Gastrocnemius medialis (tissue), 4 donors: ENCODE measurements around the gene DGCR2. TPM values are rescaled to one million over a fixed set of nuclear protein-coding genes. Genes with fewer than 3 reads are reported as not detected.

Experiments used
- ATAC-seq, 2 donors: fragments of 150-250 bp; one replicate each; pipeline ENCODE4 v1.9.1; 2016
- DNase-seq, 2 donors: peaks; one replicate each; pipeline ENCODE4 v3.0.0-alpha.2; 2019
- H3K27ac ChIP-seq, 4 donors: fragments of 200-600 bp; sonication (generic); 1 replicate in 1 of 4; 2 replicates in 3 of 4; pipeline ENCODE4 v1.5.1; 2016 to 2018; ENCODE audit warnings: mild to moderate bottlenecking in 2 of 4, moderate library complexity in 1 of 4
- H3K27me3 ChIP-seq, 3 donors: fragments of 200-600 bp; sonication (generic) in 2 of 3; 1 replicate in 1 of 3; 2 replicates in 2 of 3; pipeline versions ENCODE4 v1.5.1 to v1.6.0; 2016 to 2019; ENCODE audit warnings: mild to moderate bottlenecking in 1 of 3, moderate library complexity in 1 of 3
- H3K36me3 ChIP-seq, 2 donors: fragments of 200-600 bp; sonication (generic) in 1 of 2; one replicate each; pipeline ENCODE4 v1.5.1; 2017 to 2018
- H3K4me1 ChIP-seq, 2 donors: fragments of 200-600 bp; sonication (generic) in 1 of 2; one replicate each; pipeline ENCODE4 v1.5.1; 2016 to 2017; ENCODE audit warnings: mild to moderate bottlenecking in 2 of 2
- H3K4me3 ChIP-seq, 4 donors: fragments of 200-600 bp; sonication (generic) in 3 of 4; 1 replicate in 1 of 4; 2 replicates in 3 of 4; pipeline ENCODE4 v1.5.1; 2016 to 2019; ENCODE audit warnings: mild to moderate bottlenecking in 2 of 4
- H3K9me3 ChIP-seq, 3 donors: fragments of 200-600 bp; sonication (generic) in 2 of 3; 1 replicate in 1 of 3; 2 replicates in 2 of 3; pipeline ENCODE4 v1.5.1; 2016 to 2019
- CTCF ChIP-seq, 5 experiments: fragments of 450-650 bp in 3 of 5; fragments of 200-600 bp in 2 of 5; sonication (generic) in 2 of 5; IDR thresholded peaks in 4 of 5; conservative IDR thresholded peaks in 1 of 5; 1 replicate in 4 of 5; 2 replicates in 1 of 5; pipeline ENCODE4 v1.5.1; 2016 to 2019; ENCODE audit warnings: antibody characterized with exemption in 5 of 5, mild to moderate bottlenecking in 3 of 5, moderate library complexity in 3 of 5
- POLR2A ChIP-seq, 2 donors: fragments of 450-650 bp; IDR thresholded peaks; one replicate each; pipeline ENCODE4 v1.6.1; 2017; ENCODE audit warnings: antibody characterized with exemption in 2 of 2, mild to moderate bottlenecking in 2 of 2, moderate library complexity in 2 of 2
- in situ Hi-C, 4 donors: fragments of 200-750 bp; cut with MboI; loops; one replicate each; pipeline versions ENCODE4 v1.15.0 to v1.8.0; 2017; ENCODE audit warnings: low sequenced_read_pairs in 4 of 4
- intact Hi-C: fragments of 100-400 bp; cut with DNase I; formaldehyde crosslinking; loops from one replicate; pipeline ENCODE4 v1.15.1; 2023; ENCODE audit warnings: low total_unique reads
- total RNA-seq, 4 donors: library from RNA; depleted of rRNA; stranded (reverse); fragments of >200 nt; gene quantifications; one replicate each; pipeline versions ENCODE4 v1.1.0 to v1.2.3, GENCODE V29; 2016

DGCR2 gene
- total RNA-seq, 4 donors from 2014 or later, result 30.0 to 72.7 (median 43.5) TPM

- Histone ChIP-seq H3K27me3 (peaks cover 2 to 21% (median 9%) of the 10 kb centered on the region in 3 donors), H3K27ac (no peak overlapping the region), H3K9me3 (no peaks in the 10 kb centered on the region), H3K36me3 (no peaks in the 10 kb centered on the region), H3K4me3 (no peak overlapping the region), H3K4me1 (no peaks in the 10 kb centered on the region)
- no peak for TF ChIP-seq POLR2A (IDR thresholded peaks at IDR 0.05)
- no peak for TF ChIP-seq CTCF (IDR thresholded peaks at IDR 0.05 in 4 of 5, conservative IDR thresholded peaks at IDR 0.05 in 1 of 5)
- in situ Hi-C loops (no loop called here), intact Hi-C loops (no loop called here)
- ATAC-seq (no peak), DNase-seq (no peak)
These were observed 99.5 kb downstream of the DGCR2 start for GRCh38 chr22:19022755-19023154.

GRCh38 chr22:19019679-19020032 lies 102.6 kb downstream of the DGCR2 start:
- DNase-seq, result no peak
- Histone ChIP-seq H3K36me3 (no peaks in the 10 kb centered on the region), H3K4me1 (no peaks in the 10 kb centered on the region), H3K4me3 (no peak overlapping the region), H3K9me3 (no peaks in the 10 kb centered on the region), H3K27ac (no peak overlapping the region), H3K27me3 (peaks cover 2 to 16% (median 9%) of the 10 kb centered on the region in 3 donors)
- ATAC-seq, result peak in 1 of 2 donors; percentile 16
- no peak for TF ChIP-seq CTCF (IDR thresholded peaks at IDR 0.05 in 4 of 5, conservative IDR thresholded peaks at IDR 0.05 in 1 of 5)
- TF ChIP-seq POLR2A (IDR thresholded peaks at IDR 0.05), result no peak
- in situ Hi-C loops (no loop called here), intact Hi-C loops (no loop called here)

GRCh38 chr22:19019029-19019678 lies 103.1 kb downstream of the DGCR2 start:
- Histone ChIP-seq H3K9me3 (no peaks in the 10 kb centered on the region), H3K36me3 (no peaks in the 10 kb centered on the region), H3K4me3 (no peak overlapping the region), H3K27me3 (peaks cover 2 to 16% (median 9%) of the 10 kb centered on the region in 3 donors), H3K4me1 (no peaks in the 10 kb centered on the region), H3K27ac (no peak overlapping the region)
- ATAC-seq (no peak), DNase-seq (no peak)
- in situ Hi-C loops (no loop called here), intact Hi-C loops (no loop called here)
- TF ChIP-seq POLR2A (IDR thresholded peaks at IDR 0.05), result no peak

- DNase-seq (no peak), ATAC-seq (no peak)
- TF ChIP-seq POLR2A (IDR thresholded peaks at IDR 0.05) (no peak), CTCF (IDR thresholded peaks at IDR 0.05 in 4 of 5, conservative IDR thresholded peaks at IDR 0.05 in 1 of 5) (no peak)
- Histone ChIP-seq H3K4me1 (no peaks in the 10 kb centered on the region), H3K27ac (no peak overlapping the region), H3K36me3 (no peaks in the 10 kb centered on the region), H3K9me3 (no peaks in the 10 kb centered on the region), H3K27me3 (peaks cover 2 to 16% (median 9%) of the 10 kb centered on the region in 3 donors), H3K4me3 (no peak overlapping the region)
- intact Hi-C loops (no loop called here), in situ Hi-C loops (no loop called here)
These were observed 104.0 kb downstream of the DGCR2 start for GRCh38 chr22:19018256-19018655.

GRCh38 chr22:19016081-19016766 lies 106.0 kb downstream of the DGCR2 start:
- H3K4me3 ChIP-seq, result no peak overlapping the region
- TF ChIP-seq POLR2A (IDR thresholded peaks at IDR 0.05), result no peak
- TF ChIP-seq CTCF (IDR thresholded peaks at IDR 0.05 in 4 of 5, conservative IDR thresholded peaks at IDR 0.05 in 1 of 5), result no peak

More at GRCh38 chr22:19016081-19016766, 106.0 kb downstream of the DGCR2 start:
- Histone ChIP-seq H3K27me3 (peaks cover 0 to 10% (median 4%) of the 10 kb centered on the region in 3 donors), H3K9me3 (no peaks in the 10 kb centered on the region), H3K4me1 (no peaks in the 10 kb centered on the region), H3K27ac (no peak overlapping the region), H3K36me3 (no peaks in the 10 kb centered on the region)
- DNase-seq (no peak), ATAC-seq (peak; percentile 33 to 41)
- intact Hi-C loops (no loop called here), in situ Hi-C loops (no loop called here)
